ENCODE data around the gene RASA2. TPM values are rescaled to one million over a fixed set of nuclear protein-coding genes. Genes with fewer than 3 reads are reported as not detected.

RASA2 gene
- total and polyA plus RNA-seq, 2 of the 8 experiments (the other 6 are each of a cell fraction or from before 2014, with no cell fraction given) = 3.5 to 15.9 TPM

DNA sequence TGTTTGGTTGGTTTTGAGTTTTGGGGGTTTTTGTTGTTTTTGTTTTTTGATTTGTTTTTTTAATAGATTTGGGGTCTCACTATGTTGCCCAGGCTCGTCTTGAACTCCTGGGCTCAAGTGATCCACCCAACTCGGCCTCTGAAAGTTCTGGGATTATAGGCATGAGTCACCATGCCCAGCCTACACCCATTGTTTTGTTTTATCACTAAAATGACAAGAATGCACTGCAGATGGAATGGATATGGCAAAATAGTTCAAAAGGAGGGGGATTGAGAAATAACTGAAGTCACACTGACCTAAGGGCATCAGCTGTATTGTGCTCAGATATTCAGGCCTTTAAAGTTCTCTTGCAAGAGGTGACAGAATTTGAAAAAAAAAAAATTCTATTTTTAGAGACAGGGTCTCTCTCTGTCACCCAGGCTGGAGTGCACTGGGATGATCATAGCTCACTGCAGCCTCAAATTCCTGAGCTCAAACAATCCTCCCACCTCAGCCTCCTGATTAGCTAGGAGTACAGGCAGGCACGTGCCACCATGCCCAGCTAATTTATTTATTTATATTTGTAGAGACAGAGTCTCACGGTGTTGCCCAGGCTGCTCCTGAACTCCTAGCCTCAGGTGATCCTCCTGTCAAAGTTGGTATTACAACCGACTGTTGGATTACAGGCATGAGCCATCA is 4.4 kb upstream of the RASA2 start (continued):
- no peak for TF ChIP-seq NANOG (IDR thresholded peaks at IDR 0.05; ENCODE audit: insufficient read depth, low read depth, low read length, poor library complexity, severe bottlenecking)

Measured in H1 (cell line).